MM.1S (cell line): Measurements from ENCODE around the gene DCTN2.

ENCODE experiments used
- DNase-seq: peaks from one replicate; pipeline ENCODE4 v3.0.0-alpha.2; 2015
- H2AFZ ChIP-seq: fragments of 300-600 bp; sonication (generic); 2 replicates; pipeline ENCODE4 v1.6.0; 2016; ENCODE audit warnings: antibody characterized with exemption, low read length
- H3F3A ChIP-seq: fragments of 300-600 bp; sonication (generic); 2 replicates; pipeline ENCODE4 v1.6.1; 2016; ENCODE audit warnings: mild to moderate bottlenecking, antibody characterized with exemption, low read length, moderate library complexity, mixed read lengths; ENCODE audit not compliant: insufficient read depth
- H3K27ac ChIP-seq: fragments of 300-600 bp; sonication (generic); 2 replicates; pipeline ENCODE4 v1.5.1; 2016; ENCODE audit warnings: mild to moderate bottlenecking, low read length
- H3K27me3 ChIP-seq: fragments of 300-600 bp; sonication (generic); replicated peaks from 2 replicates; pipeline ENCODE4 v1.6.0; 2016; ENCODE audit warnings: low read length; ENCODE audit not compliant: insufficient read depth
- H3K36me3 ChIP-seq: fragments of 300-600 bp; sonication (generic); replicated peaks from 2 replicates; pipeline ENCODE4 v1.6.1; 2016; ENCODE audit warnings: mild to moderate bottlenecking, low read length, mixed read lengths; ENCODE audit not compliant: insufficient read depth
- H3K4me1 ChIP-seq: fragments of 300-600 bp; sonication (generic); 2 replicates; pipeline ENCODE4 v1.6.1; 2016; ENCODE audit warnings: low read length, mixed read lengths
- H3K4me2 ChIP-seq: fragments of 300-600 bp; sonication (generic); 2 replicates; pipeline ENCODE4 v1.6.0; 2016; ENCODE audit warnings: low read depth, low read length
- H3K4me3 ChIP-seq: fragments of 300-600 bp; sonication (generic); 2 replicates; pipeline ENCODE4 v1.5.1; 2016; ENCODE audit warnings: low read length, mixed read lengths
- H3K79me2 ChIP-seq: fragments of 300-600 bp; sonication (generic); 2 replicates; pipeline ENCODE4 v1.6.1; 2016; ENCODE audit warnings: mixed run types, low read length, mixed read lengths
- H3K9ac ChIP-seq: fragments of 300-600 bp; sonication (generic); 2 replicates; pipeline ENCODE4 v1.6.1; 2016; ENCODE audit warnings: low read length, mixed read lengths
- H3K9me2 ChIP-seq: fragments of 300-600 bp; sonication (generic); replicated peaks from 2 replicates; pipeline ENCODE4 v1.6.1; 2016; ENCODE audit warnings: mild to moderate bottlenecking, low read length, mixed read lengths; ENCODE audit not compliant: insufficient read depth
- H3K9me3 ChIP-seq: fragments of 300-600 bp; sonication (generic); replicated peaks from 2 replicates; pipeline ENCODE4 v1.6.1; 2016; ENCODE audit warnings: mild to moderate bottlenecking, low read length, mixed read lengths; ENCODE audit not compliant: insufficient read depth
- H4K20me1 ChIP-seq: fragments of 300-600 bp; sonication (generic); 2 replicates; pipeline ENCODE4 v1.6.1; 2016; ENCODE audit warnings: mild to moderate bottlenecking, low read length, moderate library complexity, mixed read lengths; ENCODE audit not compliant: insufficient read depth
- CTCF ChIP-seq: fragments of 300-600 bp; sonication (generic); IDR thresholded peaks from 2 replicates; pipeline ENCODE4 v1.5.1; 2016; ENCODE audit warnings: antibody characterized with exemption, low read length, mixed read lengths
- EZH2 ChIP-seq: fragments of 300-600 bp; sonication (generic); optimal IDR thresholded peaks from 2 replicates; pipeline ENCODE3; 2017; ENCODE audit warnings: low read depth, mild to moderate bottlenecking, antibody characterized with exemption, low read length, mixed read lengths
- EZH2phosphoT487 ChIP-seq: fragments of 300-600 bp; sonication (generic); IDR thresholded peaks from 2 replicates; pipeline ENCODE4 v1.6.1; 2018; ENCODE audit warnings: antibody characterized with exemption, low read length

The DCTN2 gene

GRCh38 chr12:57530396-57531142 lies 16.4 kb downstream of the DCTN2 start:
- DNase-seq: peak; percentile 4
- Histone ChIP-seq H2AFZ (no peak overlapping the region), H3K9me3 (no peaks in the 10 kb centered on the region), H3K27ac (no peak overlapping the region), H3K4me3 (no peak overlapping the region), H3K36me3 (peaks cover 7% of the 10 kb centered on the region; the same call in 1 of the 2 replicates), H3K79me2 (peaks cover 9% of the 10 kb centered on the region), H3K9me2 (no peaks in the 10 kb centered on the region), H3K9ac (no peak overlapping the region), H3K27me3 (no peaks in the 10 kb centered on the region), H3K4me1 (no peaks in the 10 kb centered on the region), H3K4me2 (no peak overlapping the region), H3F3A (no peaks in the 10 kb centered on the region; the same call in 1 of the 2 replicates), H4K20me1 (no peaks in the 10 kb centered on the region)
- no peak for TF ChIP-seq EZH2
- no peak for TF ChIP-seq EZH2phosphoT487

DNA sequence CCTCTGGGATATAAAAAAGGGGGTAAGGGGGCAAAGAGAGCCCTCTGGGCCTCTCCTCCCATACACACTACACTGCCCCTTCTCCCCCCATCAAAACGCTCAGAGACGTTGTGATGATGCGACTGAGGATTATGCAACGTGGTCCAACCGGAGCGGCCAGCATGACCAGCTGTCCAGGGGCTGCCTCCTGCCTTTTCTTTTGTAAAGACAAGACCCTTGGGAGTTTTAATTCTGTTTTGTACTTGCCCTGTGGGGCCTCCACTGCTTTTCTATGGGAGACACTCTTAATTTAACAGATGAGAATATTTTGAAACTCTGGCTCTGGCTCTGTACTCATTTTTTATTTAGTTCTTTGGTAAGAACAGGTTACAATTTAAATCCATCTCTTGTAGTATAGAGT lies 17.2 kb downstream of the DCTN2 start:
- H3K4me1 ChIP-seq: no peaks in the 10 kb centered on the region
- DNase-seq: peak; percentile 5
- H3K9me3 ChIP-seq: no peaks in the 10 kb centered on the region
- peaks cover 7% of the 10 kb centered on the region; the same call in 1 of the 2 replicates for H3K36me3 ChIP-seq
- no peak overlapping the region for H3K27ac ChIP-seq
- H4K20me1 ChIP-seq: no peaks in the 10 kb centered on the region
- no peaks in the 10 kb centered on the region; the same call in 1 of the 2 replicates for H3F3A ChIP-seq
- no peak overlapping the region for H3K4me2 ChIP-seq
- no peak overlapping the region for H2AFZ ChIP-seq
- H3K9me2 ChIP-seq: no peaks in the 10 kb centered on the region
- no peak overlapping the region for H3K4me3 ChIP-seq
- TF ChIP-seq CTCF: no peak
- TF ChIP-seq EZH2: no peak
- no peak for TF ChIP-seq EZH2phosphoT487
- H3K79me2 ChIP-seq: peaks cover 15% of the 10 kb centered on the region
- no peak overlapping the region for H3K9ac ChIP-seq
- H3K27me3 ChIP-seq: no peaks in the 10 kb centered on the region

- H3K9ac ChIP-seq: no peak overlapping the region
- no peaks in the 10 kb centered on the region; the same call in 1 of the 2 replicates for H3F3A ChIP-seq
- H2AFZ ChIP-seq: no peak overlapping the region
- no peak overlapping the region for H3K27ac ChIP-seq
- no peak for DNase-seq
- H4K20me1 ChIP-seq: no peaks in the 10 kb centered on the region
- no peak overlapping the region for H3K4me3 ChIP-seq
- 0 out of 2 replicates have a peak, but pooled peaks cover 1% of the 10 kb centered on the region for H3K4me1 ChIP-seq
- no peaks in the 10 kb centered on the region for H3K9me2 ChIP-seq
- peaks cover 23% of the 10 kb centered on the region for H3K79me2 ChIP-seq
- H3K27me3 ChIP-seq: no peaks in the 10 kb centered on the region
- H3K36me3 ChIP-seq: peaks cover 7% of the 10 kb centered on the region; the same call in 1 of the 2 replicates
- H3K9me3 ChIP-seq: no peaks in the 10 kb centered on the region
- H3K4me2 ChIP-seq: no peak overlapping the region
- TF ChIP-seq CTCF: no peak
- no peak for TF ChIP-seq EZH2phosphoT487
- no peak for TF ChIP-seq EZH2
Observed at GRCh38 chr12:57528831-57529555, 18.0 kb downstream of the DCTN2 start.
